ENCODE measurements around the gene TMEM239.

Gene TMEM239

DNA sequence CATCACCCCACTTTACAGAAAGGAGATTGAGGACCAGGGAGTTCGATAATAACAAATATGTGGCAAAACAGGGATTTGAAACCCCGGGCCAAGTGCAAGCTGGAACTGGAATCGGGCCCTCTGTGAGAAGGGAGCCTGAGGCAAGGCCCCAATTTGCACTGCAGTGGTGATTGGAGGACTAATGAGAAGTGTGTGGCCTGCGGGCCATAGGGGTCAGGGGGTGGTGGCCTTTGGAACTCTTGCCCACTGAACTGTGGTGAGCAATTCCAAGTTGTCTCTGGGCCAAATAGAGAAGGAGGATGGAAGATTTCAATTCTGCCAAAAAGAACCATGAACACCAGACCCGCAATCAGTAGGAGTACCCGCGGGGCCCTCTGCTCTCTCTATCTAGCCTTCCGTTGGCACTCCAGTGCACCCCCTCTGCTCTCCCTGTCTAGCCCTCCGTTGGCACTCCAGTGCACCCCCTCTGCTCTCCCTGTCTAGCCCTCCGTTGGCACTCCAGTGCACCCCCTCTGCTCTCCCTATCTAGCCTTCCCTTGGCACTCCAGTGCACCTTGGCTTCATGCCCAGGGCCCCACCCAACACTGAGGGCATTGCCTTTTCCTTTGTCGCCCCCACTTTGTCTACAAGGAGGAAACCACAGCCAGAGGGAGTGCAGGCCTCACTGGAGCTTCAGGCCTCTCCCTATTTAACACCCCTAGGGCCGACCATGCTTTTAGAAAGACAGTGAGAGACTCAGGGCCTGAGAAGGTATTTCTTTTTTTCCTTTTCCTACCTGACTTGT lies 51.1 kb downstream of the TMEM239 start:
- H3K36me3 Mint-ChIP-seq (ENCODE audit: low read depth) = peaks cover 8% of the 10 kb centered on the region

More for the DNA sequence above, 51.1 kb downstream of the TMEM239 start:
- no peak overlapping the region for H3K27ac Mint-ChIP-seq
- no peak overlapping the region for H3K4me3 Mint-ChIP-seq
- TF ChIP-seq CTCF (IDR thresholded peaks at IDR 0.05; ENCODE audit: unreplicated experiment in 3 of 3) = no peak
- H3K9me3 Mint-ChIP-seq = no peaks in the 10 kb centered on the region
- H3K4me1 Mint-ChIP-seq = peaks cover 17% of the 10 kb centered on the region
- peaks cover 14% of the 10 kb centered on the region for H3K27me3 Mint-ChIP-seq (ENCODE audit: low read depth)
